GM12865 (cell line): ENCODE results near the gene TRIM66.

ENCODE experiments used
- DNase-seq: peaks from one replicate; pipeline ENCODE4 v3.0.0; 2010; ENCODE audit warnings: low read depth
- H3K4me3 ChIP-seq: 2 replicates; pipeline ENCODE4 v1.5.1; 2011; ENCODE audit warnings: mild to moderate bottlenecking, low read depth, low read length, control low read depth
- TF ChIP-seq, protein P1 (sequence below): IDR thresholded peaks from 2 replicates; pipeline ENCODE4 v1.5.1; 2011; ENCODE audit warnings: low read length, control low read depth, low read depth, inconsistent platforms; ENCODE audit not compliant: insufficient read depth; ENCODE audit errors: missing control alignments

Gene TRIM66

GRCh38 chr11:8720868-8721608, 38.6 kb upstream of the TRIM66 start:
- no peak for DNase-seq
- H3K4me3 ChIP-seq = no peak overlapping the region
- TF ChIP-seq, protein P1, sequence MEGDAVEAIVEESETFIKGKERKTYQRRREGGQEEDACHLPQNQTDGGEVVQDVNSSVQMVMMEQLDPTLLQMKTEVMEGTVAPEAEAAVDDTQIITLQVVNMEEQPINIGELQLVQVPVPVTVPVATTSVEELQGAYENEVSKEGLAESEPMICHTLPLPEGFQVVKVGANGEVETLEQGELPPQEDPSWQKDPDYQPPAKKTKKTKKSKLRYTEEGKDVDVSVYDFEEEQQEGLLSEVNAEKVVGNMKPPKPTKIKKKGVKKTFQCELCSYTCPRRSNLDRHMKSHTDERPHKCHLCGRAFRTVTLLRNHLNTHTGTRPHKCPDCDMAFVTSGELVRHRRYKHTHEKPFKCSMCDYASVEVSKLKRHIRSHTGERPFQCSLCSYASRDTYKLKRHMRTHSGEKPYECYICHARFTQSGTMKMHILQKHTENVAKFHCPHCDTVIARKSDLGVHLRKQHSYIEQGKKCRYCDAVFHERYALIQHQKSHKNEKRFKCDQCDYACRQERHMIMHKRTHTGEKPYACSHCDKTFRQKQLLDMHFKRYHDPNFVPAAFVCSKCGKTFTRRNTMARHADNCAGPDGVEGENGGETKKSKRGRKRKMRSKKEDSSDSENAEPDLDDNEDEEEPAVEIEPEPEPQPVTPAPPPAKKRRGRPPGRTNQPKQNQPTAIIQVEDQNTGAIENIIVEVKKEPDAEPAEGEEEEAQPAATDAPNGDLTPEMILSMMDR = no peak

DNA sequence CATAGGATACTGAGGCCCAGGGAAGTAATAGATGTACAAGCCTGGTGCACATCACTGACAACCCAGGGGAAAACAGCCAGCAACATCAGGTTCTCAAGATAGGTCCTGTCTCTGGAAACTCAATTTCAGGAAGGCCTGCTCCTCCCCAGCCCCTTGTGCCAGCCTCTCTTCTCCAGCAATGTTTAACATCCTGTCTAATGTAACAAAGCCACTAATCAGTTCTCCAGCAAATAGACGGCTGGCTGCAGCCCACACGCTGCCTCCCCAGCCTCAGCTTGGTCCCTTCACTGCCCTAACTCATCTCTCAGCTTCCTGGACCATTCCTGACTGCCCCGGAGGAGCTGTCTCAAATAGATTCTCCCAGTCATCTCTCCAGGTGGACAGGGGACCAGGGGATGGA, 37.9 kb upstream of the TRIM66 start:
- TF ChIP-seq, protein P1 = no peak
- no peak overlapping the region for H3K4me3 ChIP-seq
- no peak for DNase-seq

- TF ChIP-seq, protein P1 = no peak
- no peak for DNase-seq
- H3K4me3 ChIP-seq = no peak overlapping the region
These were observed 37.3 kb upstream of the TRIM66 start for GRCh38 chr11:8719721-8720120.

- DNase-seq = no peak
- no peak overlapping the region for H3K4me3 ChIP-seq
- TF ChIP-seq, protein P1 = no peak
These were observed 36.8 kb upstream of the TRIM66 start for GRCh38 chr11:8719211-8719649.

DNA sequence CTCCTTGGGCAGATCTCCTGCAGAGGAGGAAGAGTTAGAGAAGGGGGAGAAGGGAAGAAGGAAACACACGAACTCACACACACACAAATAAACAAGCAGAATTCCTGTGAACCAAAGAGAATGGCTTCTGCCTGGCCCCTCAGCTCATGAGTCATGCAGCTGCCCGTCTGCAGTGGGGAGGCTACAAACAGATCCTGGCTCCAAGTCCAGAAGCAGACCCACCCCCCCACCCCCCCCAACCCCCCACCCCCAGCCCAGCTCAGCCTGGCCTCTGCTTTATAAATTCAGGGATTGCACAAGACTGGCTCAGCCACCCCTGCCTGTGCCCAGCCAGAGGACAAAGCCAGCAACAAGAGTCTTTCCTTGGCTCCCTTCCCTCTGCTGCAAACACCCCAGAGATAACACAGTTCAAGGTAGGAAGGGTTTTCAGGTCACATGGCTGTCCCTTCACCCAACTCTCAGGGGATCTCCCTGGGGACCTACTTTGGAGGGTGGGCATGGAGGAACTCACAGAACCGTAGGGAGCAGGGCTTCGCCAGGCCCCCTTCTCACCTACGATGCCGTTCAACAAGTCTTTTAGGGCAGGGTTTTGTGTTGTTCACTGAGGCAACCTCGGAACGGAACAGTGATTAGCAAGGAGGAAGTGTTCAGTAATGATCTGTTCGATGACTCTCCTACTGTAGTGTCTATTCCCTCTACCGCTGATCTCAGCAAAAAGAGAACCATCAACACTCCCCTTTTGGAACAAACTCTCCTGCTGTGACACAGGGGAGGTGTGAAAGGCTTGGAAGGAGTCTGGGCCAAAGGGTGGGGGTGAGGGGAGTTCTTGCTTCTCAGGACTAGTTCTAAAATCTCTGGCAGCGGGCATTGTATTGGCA, 35.6 kb upstream of the TRIM66 start:
- no peak overlapping the region for H3K4me3 ChIP-seq
- TF ChIP-seq, protein P1 = no peak
- DNase-seq = peak; percentile 29

DNA sequence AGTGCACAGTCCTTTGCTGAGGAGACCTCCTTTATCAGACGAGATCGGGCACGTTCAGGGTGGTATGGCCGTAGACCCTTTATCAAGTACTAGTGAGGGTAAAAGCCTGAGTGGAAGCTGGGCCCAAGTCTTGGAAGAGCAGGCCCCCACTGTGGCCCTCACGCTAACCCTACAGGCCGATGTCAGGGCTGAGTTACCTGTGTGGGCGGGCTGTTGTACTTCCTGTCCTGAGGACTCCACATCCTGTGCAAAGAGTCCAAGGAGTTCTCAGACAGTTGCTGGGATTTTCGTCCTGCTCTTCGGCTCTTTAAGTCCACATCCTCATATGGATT, 35.0 kb upstream of the TRIM66 start:
- no peak overlapping the region for H3K4me3 ChIP-seq
- DNase-seq = no peak
- TF ChIP-seq, protein P1 = no peak

DNA sequence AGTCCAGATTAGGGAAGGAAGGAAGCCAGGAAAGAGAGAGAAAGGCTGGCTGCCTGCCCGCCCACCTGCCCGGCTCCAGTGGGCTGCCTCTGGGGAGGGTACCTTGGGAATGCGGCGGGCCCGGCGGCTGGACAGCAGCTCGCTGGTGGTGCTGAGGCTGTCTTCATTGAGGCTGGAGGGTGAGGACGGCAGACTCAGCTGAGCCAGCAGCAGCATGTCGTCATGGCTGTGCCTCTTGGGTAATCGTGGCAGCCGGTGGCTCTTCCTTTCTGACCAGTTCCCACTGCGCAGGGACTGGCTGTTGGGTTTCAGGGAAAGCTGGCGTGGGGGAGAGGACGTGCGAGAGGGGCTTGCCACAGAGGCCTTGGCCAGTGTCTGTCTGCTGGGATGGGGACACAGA, 33.0 kb upstream of the TRIM66 start:
- TF ChIP-seq, protein P1 = no peak
- no peak for DNase-seq
- no peak overlapping the region for H3K4me3 ChIP-seq
